SK-N-SH (cell line): ENCODE measurements around the gene CDH13. TPM values are rescaled to one million over a fixed set of nuclear protein-coding genes. Genes with fewer than 3 reads are reported as not detected.

Source experiments
- CTCF ChIA-PET: fragments of 300-600, 350-600 bp; formaldehyde crosslinking; extraction: SDS; loops from one replicate; lab custom pipeline; 2021; lab: Yijun Ruan, JAX
- POLR2A ChIA-PET: fragments of 350-600 bp; sonication (Branson Sonifier 250); formaldehyde crosslinking; extraction: SDS; loops from one replicate; lab custom pipeline; 2020; ENCODE audit warnings: antibody characterized with exemption, inconsistent platforms; lab: Yijun Ruan, JAX
- DNase-seq: peaks from one replicate; pipeline ENCODE4 v3.0.0; 2012
- H2AFZ ChIP-seq: fragments of 200-600 bp; sonication (generic); 2 replicates; pipeline ENCODE4 v1.8.1; 2016; ENCODE audit warnings: antibody characterized with exemption, mild to moderate bottlenecking, low read depth
- H3F3A ChIP-seq: fragments of 200-600 bp; sonication (generic); replicated peaks from 2 replicates; pipeline ENCODE3; 2016; ENCODE audit warnings: antibody characterized with exemption, mild to moderate bottlenecking; ENCODE audit not compliant: insufficient read depth
- H3K27ac ChIP-seq, 2 experiments: fragments of 200-500 bp in 1 of 2; fragments of 200-600 bp in 1 of 2; sonication (Bioruptor generic) in 1 of 2; sonication (generic), shearing (Covaris generic) in 1 of 2; 2 replicates each; pipeline versions ENCODE4 v1.5.1 to v1.6.1; 2014 to 2016; ENCODE audit warnings: low read depth in 2 of 2, inconsistent platforms in 1 of 2, low read length in 1 of 2, mild to moderate bottlenecking in 1 of 2, mixed read lengths in 1 of 2
- H3K27me3 ChIP-seq: fragments of 200-600 bp; sonication (generic), shearing (Covaris generic); 2 replicates; pipeline ENCODE4 v1.6.1; 2016; ENCODE audit warnings: mixed run types; ENCODE audit not compliant: insufficient read depth
- H3K36me3 ChIP-seq, 2 experiments: fragments of 200-500 bp in 1 of 2; fragments of 200-600 bp in 1 of 2; sonication (Bioruptor generic) in 1 of 2; sonication (generic) in 1 of 2; replicated peaks in 1 of 2; 2 replicates each; pipeline versions ENCODE3 to v1.5.1; 2014 to 2016; ENCODE audit warnings: low read length in 1 of 2, mild to moderate bottlenecking in 1 of 2; ENCODE audit not compliant: insufficient read depth in 2 of 2, control insufficient read depth in 1 of 2
- H3K4me1 ChIP-seq, 2 experiments: fragments of 200-500 bp in 1 of 2; fragments of 200-600 bp in 1 of 2; sonication (Bioruptor generic) in 1 of 2; sonication (generic), shearing (Covaris generic) in 1 of 2; 2 replicates each; pipeline versions ENCODE4 v1.5.1 to v1.6.1; 2014 to 2016; ENCODE audit warnings: low read depth in 1 of 2, low read length in 1 of 2, mixed run types in 1 of 2; ENCODE audit not compliant: insufficient read depth in 2 of 2, control insufficient read depth in 1 of 2
- H3K4me2 ChIP-seq: fragments of 200-600 bp; sonication (generic), shearing (Covaris generic); 2 replicates; pipeline ENCODE4 v1.6.1; 2017; ENCODE audit warnings: mixed run types
- H3K4me3 ChIP-seq, 2 experiments: fragments of 200-500 bp in 1 of 2; fragments of 200-600 bp in 1 of 2; sonication (Bioruptor generic) in 1 of 2; sonication (generic), shearing (Covaris generic) in 1 of 2; 2 replicates each; pipeline versions ENCODE4 v1.5.1 to v1.8.1; 2014 to 2016; ENCODE audit warnings: low read depth in 2 of 2, inconsistent platforms in 1 of 2, low read length in 1 of 2, mild to moderate bottlenecking in 1 of 2, mixed read lengths in 1 of 2, moderate library complexity in 1 of 2
- H3K79me2 ChIP-seq: fragments of 200-600 bp; sonication (generic); 2 replicates; pipeline ENCODE4 v1.8.1; 2017; ENCODE audit warnings: mild to moderate bottlenecking; ENCODE audit not compliant: insufficient read depth
- H3K9ac ChIP-seq: fragments of 200-600 bp; sonication (generic); 2 replicates; pipeline ENCODE4 v1.6.1; 2017; ENCODE audit warnings: mixed run types
- H3K9me2 ChIP-seq: fragments of 200-600 bp; sonication (generic); 2 replicates; pipeline ENCODE4 v1.6.1; 2017; ENCODE audit warnings: mixed run types
- H3K9me3 ChIP-seq: fragments of 200-600 bp; sonication (generic); 2 replicates; pipeline ENCODE4 v1.6.1; 2017; ENCODE audit warnings: mixed run types, mild to moderate bottlenecking, moderate library complexity
- H4K20me1 ChIP-seq: fragments of 200-600 bp; sonication (generic); 2 replicates; pipeline ENCODE4 v1.6.1; 2017; ENCODE audit warnings: mild to moderate bottlenecking, mixed run types; ENCODE audit not compliant: insufficient read depth
- ELF1 ChIP-seq: IDR thresholded peaks from 2 replicates; pipeline ENCODE4 v1.4.0; 2012
- EP300 ChIP-seq, 2 experiments: IDR thresholded peaks; 2 replicates each; pipeline versions ENCODE4 v1.4.0 to v1.6.1; 2012; ENCODE audit warnings: borderline replicate concordance in 1 of 2, low read depth in 1 of 2, low read length in 1 of 2
- FOSL2 ChIP-seq: IDR thresholded peaks from 2 replicates; pipeline ENCODE4 v1.4.0; 2012; ENCODE audit warnings: low read depth, mild to moderate bottlenecking, moderate library complexity, borderline replicate concordance
- GATA2 ChIP-seq: sonication (generic); formaldehyde crosslinking; IDR thresholded peaks from 2 replicates; pipeline ENCODE4 v1.5.0; 2020; ENCODE audit warnings: mild to moderate bottlenecking, missing genetic modification reagents
- MEF2A ChIP-seq: IDR thresholded peaks from 2 replicates; pipeline ENCODE4 v1.4.0; 2012; ENCODE audit warnings: low read depth, borderline replicate concordance
- MXI1 ChIP-seq: IDR thresholded peaks from 2 replicates; pipeline ENCODE4 v1.6.1; 2012; ENCODE audit warnings: mild to moderate bottlenecking, low read depth, low read length, improper control_type of control experiment
- POLR2AphosphoS5 ChIP-seq: IDR thresholded peaks from 2 replicates; pipeline ENCODE4 v1.6.1; 2012; ENCODE audit warnings: low read depth, low read length
- REST ChIP-seq: IDR thresholded peaks from 2 replicates; pipeline ENCODE4 v1.6.1; 2012; ENCODE audit warnings: mild to moderate bottlenecking, low read depth, low read length, moderate library complexity
- RFX5 ChIP-seq: IDR thresholded peaks from 2 replicates; pipeline ENCODE4 v1.6.1; 2012; ENCODE audit warnings: mild to moderate bottlenecking, improper control_type of control experiment, low read length
- TEAD4 ChIP-seq: IDR thresholded peaks from 2 replicates; pipeline ENCODE4 v1.4.0; 2012; ENCODE audit warnings: mild to moderate bottlenecking, borderline replicate concordance; ENCODE audit not compliant: insufficient read depth
- WGBS: methylation state at CpG from one replicate; pipeline ENCODE4 v1.1.6; 2017; ENCODE audit warnings: low lambda C conversion rate; 5-methylcytosine and 5-hydroxymethylcytosine counted together
- polyA plus RNA-seq, 3 experiments: library from polyadenylated mRNA; depleted of rRNA; stranded (reverse); fragments of >200 nt; gene quantifications; 2 replicates each; pipeline ENCODE4 v1.2.3, GENCODE V29; 2012

CDH13 gene
- polyA plus RNA-seq, 1 of the 3 experiments (the other 2 are of a cell fraction), result 93.0 TPM

GRCh38 chr16:83224642-83225041 is 597.9 kb downstream of the CDH13 start (continued):
- no peak for TF ChIP-seq MEF2A

- Histone ChIP-seq H3K4me2 (no peak overlapping the region), H4K20me1 (no peaks in the 10 kb centered on the region), H3K27ac (no peak overlapping the region), H3K79me2 (no peaks in the 10 kb centered on the region), H3K36me3 (no peaks in the 10 kb centered on the region), H3K9me2 (no peaks in the 10 kb centered on the region), H3K9ac (no peak overlapping the region), H3K9me3 (no peaks in the 10 kb centered on the region), H3F3A (no peaks in the 10 kb centered on the region), H3K4me3 (no peak overlapping the region)
- CTCF ChIA-PET, result interaction anchor here (1.8 kb wide), 1 partner anchor 12 kb away, joined by 4 read pairs; no protein-coding TSS in a partner anchor
- no peak for DNase-seq
- WGBS, result 37% methylated on average over 6 of the region's 6 CpGs
- POLR2A ChIA-PET, result no interaction called here
- TF ChIP-seq REST, result no peak
- no peak for TF ChIP-seq POLR2AphosphoS5
- TF ChIP-seq FOSL2, result no peak
- no peak for TF ChIP-seq GATA2
- no peak for TF ChIP-seq TEAD4
- TF ChIP-seq ELF1, result no peak
- no peak for TF ChIP-seq EP300 (IDR thresholded peaks at IDR 0.05; ENCODE audit: borderline replicate concordance in 1 of 2, low read depth in 1 of 2, low read length in 1 of 2)
- TF ChIP-seq RFX5, result no peak
- TF ChIP-seq, all 33 proteins: peak for 0
- Histone ChIP-seq H2AFZ (no peak overlapping the region), H3K4me1 (no peaks in the 10 kb centered on the region), H3K27me3 (no peaks in the 10 kb centered on the region)
These were observed 600.6 kb downstream of the CDH13 start for GRCh38 chr16:83227336-83227735.

- ChIA-PET CTCF (no interaction called here), POLR2A (no interaction called here)
- Histone ChIP-seq H3K27ac (no peak overlapping the region), H3K4me3 (no peak overlapping the region), H3F3A (no peaks in the 10 kb centered on the region), H4K20me1 (no peaks in the 10 kb centered on the region), H3K36me3 (no peaks in the 10 kb centered on the region), H2AFZ (no peak overlapping the region), H3K9ac (no peak overlapping the region), H3K27me3 (no peaks in the 10 kb centered on the region), H3K9me3 (no peaks in the 10 kb centered on the region), H3K9me2 (no peaks in the 10 kb centered on the region), H3K4me2 (no peak overlapping the region), H3K79me2 (no peaks in the 10 kb centered on the region), H3K4me1 (no peaks in the 10 kb centered on the region)
- 38% methylated on average over 5 of the region's 5 CpGs for WGBS
- no peak for TF ChIP-seq ELF1
- no peak for TF ChIP-seq MXI1
- no peak for DNase-seq
These were observed 605.0 kb downstream of the CDH13 start for GRCh38 chr16:83231729-83232128.
